Activated CD8-positive, alpha-beta memory T cell treated with anti-CD3 and anti-CD28 coated beads, Interleukin-2, amount 50 U/mL, for 48 hours (primary cell): Measurements from ENCODE around the gene HOXC4.

Experiments used
- DNase-seq: peaks from one replicate; pipeline ENCODE4 v3.0.0-alpha.2; 2020

The HOXC4 gene

DNA sequence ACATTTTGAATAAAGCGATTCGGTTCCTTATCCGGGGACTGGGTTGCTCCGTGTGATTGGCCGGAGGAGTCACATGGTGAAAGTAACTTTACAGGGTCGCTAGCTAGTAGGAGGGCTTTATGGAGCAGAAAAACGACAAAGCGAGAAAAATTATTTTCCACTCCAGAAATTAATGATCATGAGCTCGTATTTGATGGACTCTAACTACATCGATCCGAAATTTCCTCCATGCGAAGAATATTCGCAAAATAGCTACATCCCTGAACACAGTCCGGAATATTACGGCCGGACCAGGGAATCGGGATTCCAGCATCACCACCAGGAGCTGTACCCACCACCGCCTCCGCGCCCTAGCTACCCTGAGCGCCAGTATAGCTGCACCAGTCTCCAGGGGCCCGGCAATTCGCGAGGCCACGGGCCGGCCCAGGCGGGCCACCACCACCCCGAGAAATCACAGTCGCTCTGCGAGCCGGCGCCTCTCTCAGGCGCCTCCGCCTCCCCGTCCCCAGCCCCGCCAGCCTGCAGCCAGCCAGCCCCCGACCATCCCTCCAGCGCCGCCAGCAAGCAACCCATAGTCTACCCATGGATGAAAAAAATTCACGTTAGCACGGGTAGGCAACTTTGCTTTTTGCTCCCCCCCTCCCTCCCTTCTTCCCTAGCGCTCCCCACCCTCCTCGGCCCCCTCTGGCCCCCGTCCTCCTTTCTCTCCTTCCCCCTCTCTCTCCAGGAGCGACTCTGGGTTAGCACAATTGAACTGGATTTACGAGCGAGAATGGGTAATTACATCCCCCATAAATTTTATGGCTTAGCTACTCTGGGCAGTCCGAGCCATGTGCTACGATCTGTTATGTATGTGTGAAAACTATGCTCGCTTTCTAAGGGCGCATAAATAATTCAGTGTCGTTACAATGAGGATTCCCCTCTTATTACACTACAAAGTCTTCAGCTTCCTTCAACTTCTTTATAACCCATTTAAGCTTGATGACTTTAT, at the start of gene HOXC4:
Gene HOXC4 (plus strand): TSS at position 85 of the 991 bp plus-strand sequence. CDS start 88 bp downstream, at position 173.
- no peak for DNase-seq

DNA sequence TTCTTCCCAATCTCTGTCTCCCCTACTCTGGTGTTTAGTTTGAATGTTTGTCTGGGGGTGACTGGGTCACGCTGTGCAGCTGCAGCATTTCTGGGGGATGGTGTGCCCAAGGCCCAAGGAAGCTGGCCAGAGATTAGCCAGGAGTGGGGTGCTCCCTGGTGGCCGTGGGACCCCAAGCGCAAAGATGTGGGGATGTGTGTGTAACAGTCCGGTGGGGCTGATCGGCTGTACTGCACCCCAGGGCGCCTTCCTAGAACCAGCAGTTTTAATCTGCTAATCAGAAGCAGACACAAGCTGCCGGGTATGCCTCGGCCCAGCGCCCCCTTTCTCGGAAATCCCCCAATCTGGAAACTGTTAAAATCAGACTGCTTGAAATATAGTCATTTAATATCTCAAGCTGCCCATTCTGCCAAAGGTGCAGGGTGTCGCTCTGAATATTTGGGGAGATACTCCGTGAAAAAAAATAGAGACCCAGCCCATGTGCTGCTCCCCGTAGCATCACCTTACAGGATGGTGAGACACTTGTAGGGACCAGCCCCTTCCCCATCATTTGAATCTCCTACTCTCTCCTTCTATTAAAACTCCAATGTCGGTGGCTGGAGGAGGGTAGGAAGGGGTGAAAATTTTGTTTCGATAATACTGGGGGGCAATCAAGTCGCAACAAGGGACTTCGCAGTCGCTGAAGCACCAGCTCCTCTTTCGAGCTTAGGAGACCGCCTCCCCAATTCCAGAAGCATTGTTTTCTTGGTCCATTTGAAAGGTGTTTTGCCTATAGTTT, 49.4 kb upstream of the HOXC4 start:
- no peak for DNase-seq

DNA sequence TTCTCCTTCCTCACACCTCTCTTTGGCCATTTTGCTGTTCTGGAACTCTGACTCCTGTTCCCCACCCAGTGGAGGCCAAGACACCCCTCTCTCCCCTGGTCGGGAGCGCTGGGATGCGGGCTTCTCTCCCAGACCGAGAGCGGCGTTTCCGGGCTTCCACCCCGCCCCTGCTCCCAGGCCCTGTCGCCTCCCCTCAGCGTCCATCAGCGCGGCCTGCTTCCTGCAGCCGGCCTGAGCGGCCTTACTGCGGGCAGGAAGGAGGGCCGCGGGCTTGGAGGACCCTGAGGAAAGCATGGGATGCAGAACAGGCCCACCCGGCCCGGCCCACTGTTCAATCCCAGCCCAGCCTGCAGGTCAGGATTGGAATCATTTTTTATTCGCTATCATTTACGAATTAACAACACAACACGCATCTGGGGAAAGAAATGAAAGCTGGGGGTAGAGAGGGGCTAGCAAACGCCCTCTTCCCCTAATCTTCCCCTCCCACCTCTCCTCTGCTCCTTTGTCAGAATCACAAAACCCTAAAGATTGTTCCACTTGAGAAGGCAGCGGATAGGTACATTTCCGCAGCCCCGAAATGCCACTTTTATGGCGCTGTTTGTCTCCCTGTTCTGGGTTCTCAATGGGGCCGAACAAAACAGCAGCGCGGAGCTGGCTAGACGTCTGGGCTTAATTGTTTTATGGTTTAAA, 48.6 kb upstream of the HOXC4 start:
- no peak for DNase-seq

DNA sequence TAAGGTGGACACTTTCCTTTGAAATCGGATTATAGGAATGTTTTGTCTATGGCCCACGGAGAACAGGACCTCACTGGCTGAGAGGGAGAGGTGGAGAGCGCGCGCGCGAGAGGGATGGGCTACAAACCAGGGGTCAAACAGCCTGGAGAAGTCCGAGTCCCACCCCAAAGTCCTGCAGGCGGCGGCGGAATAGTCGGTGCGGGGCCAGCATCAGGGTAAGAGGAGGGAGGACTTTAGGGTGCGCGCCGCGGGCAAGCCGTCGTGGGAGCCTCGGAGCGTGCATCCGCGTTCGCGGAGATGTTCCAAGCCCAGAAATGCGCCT, 48.1 kb upstream of the HOXC4 start:
- no peak for DNase-seq

DNA sequence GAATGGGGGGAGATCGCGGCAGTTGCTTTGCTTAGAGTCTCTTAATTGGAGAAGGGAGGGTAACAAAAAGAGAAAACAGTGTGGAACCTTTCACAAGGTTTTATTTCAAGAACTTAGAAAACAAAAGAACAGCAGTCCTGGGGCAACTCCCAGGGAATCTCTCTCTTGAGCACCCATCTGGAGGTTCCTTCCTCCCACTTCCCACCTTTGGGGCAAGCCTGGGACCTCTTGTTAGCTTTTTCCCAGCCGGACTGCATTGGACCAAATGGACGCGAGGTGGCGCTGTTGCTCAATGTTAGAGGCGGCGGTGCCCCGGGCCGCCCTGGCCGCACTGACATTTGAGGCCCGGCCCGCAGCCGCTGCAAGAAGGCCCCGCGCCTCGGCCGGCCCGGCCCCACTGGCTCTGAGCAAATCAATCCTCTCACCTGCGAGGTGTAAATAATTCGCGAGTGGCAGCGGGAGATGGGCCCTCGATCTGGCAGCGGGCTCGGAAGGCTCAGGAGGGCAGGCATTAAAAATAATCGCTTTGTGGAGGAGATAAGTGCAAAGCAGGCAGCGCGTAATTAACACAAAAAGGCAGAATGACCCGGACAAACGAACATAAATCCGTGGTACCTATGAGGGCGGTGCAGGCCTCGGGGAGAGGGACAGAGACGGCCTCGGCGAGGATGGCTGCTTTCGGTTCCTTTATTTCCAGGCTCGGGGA, 47.6 kb upstream of the HOXC4 start:
- peak; percentile 97 for DNase-seq

DNA sequence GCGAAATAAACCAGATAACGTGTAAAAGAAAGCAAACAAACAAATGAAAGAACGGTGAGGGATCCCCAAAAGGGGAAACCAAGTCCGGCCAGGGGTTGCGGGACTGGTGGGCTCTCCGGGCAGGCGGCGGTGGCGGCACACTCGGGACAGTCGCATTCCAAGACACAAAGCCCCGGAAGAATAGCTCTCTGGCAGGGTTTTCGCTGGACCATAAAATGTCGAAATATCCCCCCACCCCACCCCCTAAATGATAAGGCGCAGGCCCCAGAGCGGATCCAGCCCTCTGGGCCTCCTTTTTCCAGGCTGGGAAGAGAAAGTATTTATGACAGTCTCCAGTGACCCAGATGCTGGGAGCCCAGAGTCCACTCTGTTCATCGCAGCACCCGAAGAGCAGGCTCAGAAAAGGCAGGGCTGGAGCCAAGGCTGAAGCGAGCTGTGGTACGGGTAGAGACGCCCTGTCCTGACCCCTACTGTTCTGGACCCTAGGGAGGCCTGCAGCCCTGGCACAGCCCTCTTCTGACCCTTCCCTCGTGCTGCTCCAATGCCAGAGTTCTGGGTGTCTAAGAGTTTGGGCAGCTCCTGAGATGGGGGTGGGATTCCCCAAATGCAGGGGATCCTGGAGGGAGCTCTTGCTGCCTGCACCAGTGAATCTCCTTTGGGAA, 46.9 kb upstream of the HOXC4 start:
- DNase-seq, result no peak

DNA sequence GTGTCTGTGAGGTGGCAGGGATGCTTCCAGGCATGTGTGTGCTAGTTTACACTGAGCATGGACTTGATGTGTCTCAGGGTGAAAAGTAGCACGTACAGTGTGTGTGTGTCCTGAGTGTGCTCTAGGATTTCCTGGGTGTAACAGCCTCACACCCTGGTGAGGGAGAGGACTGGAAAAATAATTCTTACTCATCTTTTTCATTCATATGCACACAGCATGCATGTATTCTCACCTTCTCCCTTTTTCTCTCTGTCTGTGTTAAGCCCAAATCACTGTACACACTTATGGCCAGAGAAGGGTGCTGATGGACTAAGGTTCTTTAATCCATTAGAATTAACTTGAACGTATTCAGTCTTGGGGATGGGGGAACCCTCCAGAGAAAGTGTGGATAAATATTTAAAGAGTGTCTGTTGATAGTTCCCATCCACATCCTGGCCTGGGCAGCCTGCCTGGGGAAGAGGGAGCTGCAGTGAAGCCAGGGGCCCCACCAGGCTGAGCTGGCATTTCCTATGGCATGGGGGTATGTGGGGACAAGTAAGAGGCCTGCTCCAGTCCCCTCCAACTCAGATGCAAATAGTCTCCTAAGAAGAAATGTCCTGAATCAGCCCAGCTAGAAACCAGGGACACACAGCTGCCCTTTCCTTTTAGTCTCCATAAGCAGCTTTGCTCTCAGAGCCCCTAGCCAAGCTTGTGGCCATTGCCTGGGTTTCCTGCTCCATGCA, 45.9 kb upstream of the HOXC4 start:
- DNase-seq, result no peak

DNA sequence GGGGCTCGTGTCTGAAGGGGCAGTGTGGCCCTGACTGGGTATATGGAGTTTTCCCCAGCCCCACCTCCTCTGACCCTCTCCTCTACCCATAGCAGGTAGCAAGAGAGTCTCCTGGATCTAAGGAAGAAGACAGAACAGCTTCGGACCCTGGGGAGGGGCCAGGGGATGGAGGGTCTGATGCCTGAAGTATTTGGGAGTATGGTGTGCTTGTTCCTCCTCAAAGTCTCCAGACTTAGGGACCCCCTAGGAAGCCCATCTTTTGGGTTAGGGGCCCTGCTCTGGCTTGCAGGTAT, 45.4 kb upstream of the HOXC4 start:
- no peak for DNase-seq

DNA sequence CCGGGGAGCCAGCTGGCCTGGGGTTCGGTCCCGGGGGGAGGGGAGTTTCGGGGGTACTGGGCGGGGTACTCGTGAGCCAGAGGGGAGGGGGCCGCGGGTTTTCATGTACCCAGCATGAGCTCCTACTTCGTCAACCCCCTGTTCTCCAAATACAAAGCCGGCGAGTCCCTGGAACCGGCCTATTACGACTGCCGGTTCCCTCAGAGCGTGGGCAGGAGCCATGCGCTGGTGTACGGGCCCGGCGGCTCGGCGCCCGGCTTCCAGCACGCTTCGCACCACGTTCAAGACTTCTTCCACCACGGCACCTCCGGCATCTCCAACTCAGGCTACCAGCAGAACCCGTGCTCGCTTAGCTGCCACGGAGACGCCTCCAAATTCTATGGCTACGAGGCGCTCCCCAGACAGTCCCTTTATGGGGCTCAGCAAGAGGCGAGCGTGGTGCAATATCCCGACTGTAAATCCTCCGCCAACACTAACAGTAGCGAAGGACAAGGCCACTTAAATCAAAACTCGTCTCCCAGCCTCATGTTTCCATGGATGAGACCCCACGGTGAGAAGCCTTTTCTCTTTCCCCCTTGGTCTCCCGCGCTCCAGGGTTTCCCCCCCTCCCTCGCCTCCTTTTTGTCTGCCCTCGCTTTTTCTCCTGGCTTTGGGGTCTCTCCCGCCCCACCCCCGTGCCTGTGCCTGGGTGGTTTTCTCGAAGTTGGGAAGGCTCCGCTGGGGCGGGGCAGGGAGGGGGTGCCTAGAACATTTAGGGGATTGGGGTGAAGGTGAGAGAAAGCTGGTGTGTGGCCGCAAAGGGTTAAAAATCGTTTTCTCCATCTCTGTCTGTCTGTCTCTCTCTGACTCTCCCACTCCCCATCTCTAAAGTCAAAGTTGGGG, 44.2 kb upstream of the HOXC4 start:
- DNase-seq, result no peak

DNA sequence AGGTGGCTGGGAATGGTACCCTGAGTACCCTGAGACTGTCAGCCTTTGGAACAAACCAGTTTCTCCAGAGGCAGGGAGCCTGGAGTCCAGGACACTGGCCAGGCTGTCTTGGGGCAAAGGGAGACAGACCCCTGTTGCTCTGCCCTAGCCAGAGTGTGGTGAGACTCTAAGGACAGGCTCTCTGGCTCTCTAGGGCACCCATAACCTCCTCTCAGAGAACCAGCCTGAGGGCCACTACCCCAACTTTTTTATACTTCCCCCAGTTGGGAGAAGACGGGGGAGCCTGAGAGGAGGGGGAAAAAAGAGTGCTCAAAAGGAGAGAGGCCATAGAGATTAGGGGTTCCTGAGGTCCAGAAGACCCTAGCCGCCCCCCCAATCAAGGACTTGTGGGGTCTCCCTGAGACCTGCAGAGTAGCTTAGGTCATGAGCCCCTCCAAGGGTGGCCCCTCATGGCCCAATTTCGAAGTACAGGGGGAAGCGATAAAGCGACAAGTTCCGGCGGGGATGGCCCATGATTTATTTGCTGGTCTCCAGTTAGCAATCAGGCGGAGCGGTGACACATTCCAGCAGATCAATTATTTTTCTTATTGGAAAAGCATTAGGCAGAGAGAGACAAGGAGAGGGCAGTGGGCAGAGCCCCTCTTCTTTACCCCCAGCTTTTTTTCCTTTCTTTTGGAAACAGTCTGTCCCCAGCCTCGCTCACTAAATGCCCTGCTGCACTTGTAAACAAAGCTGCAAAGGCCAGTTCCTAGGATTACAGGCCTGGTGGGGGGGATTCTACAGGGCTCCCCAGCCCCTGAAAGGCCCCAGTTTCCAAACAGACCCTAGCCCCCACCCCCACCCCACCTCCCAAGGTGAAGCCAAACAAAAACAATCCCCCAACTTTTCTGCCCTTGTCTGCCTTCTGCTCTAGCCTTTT, 43.3 kb upstream of the HOXC4 start:
- no peak for DNase-seq

DNA sequence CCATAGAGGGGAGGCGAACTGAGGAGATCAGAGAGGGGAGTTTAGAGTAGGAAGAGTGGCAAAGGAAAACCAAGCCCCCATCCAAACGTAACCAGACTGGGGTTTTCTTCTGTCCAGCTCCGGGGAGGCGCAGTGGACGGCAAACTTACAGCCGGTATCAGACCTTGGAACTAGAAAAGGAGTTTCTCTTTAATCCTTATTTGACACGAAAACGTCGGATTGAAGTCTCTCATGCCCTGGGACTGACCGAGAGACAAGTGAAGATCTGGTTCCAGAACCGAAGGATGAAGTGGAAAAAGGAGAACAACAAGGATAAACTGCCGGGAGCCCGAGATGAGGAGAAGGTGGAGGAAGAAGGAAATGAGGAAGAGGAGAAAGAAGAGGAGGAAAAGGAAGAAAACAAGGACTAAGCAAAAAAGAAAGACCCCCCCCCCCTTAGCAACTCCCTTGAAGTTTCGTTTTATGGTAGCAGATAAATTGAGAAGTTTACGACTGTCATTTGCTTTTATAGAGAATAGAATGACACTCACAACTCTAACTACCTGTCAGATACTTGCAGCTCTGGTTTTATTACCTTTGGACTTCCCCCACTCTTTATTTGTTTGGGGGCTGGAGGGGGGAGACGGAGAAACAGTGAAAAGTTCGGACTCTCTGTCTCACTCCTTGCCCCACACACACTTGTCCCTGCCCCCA, 42.5 kb upstream of the HOXC4 start:
- DNase-seq, result no peak

DNA sequence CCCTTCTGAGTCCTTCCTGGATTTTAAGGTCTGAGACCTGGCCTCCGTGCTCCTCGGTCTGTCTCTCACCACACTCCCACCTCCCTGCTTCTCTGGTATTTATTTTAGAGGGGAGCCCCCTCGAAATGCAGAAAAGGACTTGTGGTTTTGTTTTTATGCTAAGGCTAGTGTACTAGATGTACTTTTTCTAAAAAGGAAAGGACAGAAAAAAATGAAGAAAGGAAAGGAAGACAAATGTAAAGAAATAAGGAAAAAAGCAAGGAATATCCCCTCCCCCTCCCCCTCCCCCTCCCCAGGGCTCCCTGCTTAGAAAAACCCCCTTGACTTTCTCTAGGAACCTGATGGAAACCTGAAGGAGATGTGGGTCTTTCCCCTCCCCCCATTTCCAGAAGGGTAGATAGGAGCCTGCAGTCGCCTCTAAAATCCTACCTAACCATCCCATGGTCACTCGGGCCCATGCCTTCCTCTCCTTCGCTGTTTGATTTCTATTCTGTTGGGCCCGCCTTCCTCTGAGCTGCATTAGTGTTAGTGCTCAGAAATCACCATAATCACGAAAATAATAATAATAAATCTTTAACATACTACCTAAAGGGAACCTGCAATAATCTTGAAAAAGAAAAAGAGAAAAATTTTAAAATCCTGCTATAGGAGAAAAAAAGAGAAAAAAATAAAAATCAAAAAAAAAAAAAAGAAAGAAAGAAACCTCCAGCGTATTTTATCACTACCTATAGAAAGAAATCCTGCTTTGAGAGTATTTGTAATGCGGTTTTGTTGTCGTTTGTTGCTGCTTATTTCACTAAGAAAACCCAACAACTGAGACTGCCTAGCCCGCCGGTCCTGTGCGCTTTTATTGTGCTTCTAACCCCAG, 41.7 kb upstream of the HOXC4 start:
- no peak for DNase-seq

DNA sequence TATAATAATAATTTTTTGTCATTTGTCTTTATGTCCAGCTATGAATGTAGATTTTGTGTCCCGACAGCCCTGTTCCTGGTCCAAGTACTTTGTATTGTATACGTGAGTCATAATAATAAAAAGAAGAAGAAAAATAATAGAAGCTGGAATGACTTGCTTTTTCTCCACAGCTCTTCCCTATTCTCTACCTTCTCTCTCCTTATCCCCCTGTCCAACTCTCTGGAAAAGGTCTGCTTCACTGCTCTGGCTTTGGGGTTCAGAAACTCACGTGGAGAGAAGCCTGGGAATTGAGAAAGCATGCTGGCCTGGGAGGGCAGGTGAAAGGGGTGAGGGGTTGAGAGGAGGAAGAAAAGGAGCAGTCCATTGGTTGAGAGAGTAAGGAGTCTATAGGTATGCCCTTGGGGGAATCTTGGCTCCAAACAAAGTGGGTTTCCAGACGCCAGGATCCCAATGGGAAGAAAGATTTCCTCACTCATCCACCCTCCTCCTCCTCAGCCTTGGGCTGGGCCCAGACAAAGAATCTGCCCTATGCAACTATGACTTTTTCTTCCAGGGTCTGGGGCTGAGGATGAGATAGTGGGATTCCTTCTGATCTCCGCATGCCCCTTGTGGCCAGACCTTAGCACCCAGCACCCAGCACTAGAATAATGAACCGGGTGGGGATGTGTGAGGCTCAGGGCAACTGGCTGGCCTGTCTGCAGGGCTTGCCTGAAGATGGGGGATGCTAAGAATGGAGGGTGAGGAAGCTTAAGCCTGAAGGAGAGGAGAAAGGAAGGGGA, 40.8 kb upstream of the HOXC4 start:
- DNase-seq, result no peak

DNA sequence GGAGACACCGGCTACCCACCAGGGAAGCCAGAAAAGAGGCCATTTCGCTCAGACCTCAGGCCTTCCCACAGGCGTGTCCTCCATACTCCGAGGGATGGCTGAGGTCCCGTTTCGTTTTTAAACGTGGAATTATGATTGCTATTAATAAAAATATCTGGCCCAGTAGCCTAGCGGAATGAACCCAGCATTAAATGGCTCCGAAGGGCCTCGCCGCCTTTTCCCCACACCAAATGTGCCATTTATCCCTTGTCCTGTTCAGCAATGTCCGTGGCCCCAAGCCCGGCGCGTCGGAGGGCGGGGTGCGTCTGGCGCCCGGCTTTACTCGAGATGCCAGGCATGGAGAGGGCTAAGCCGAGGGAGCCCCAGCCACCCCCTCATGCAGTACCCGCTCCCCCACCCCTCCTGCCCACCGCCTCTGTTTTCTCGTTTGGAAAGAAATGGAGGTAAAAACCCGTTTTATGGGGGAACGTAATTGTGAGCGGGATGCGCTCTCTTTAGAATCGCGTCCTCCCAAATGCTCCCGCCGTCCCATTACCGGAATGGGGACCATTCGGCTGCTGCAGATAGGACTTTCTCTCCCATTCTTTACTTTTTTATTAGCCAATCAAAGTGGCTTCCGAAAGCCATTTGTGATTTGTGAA, 39.1 kb upstream of the HOXC4 start:
- no peak for DNase-seq

DNA sequence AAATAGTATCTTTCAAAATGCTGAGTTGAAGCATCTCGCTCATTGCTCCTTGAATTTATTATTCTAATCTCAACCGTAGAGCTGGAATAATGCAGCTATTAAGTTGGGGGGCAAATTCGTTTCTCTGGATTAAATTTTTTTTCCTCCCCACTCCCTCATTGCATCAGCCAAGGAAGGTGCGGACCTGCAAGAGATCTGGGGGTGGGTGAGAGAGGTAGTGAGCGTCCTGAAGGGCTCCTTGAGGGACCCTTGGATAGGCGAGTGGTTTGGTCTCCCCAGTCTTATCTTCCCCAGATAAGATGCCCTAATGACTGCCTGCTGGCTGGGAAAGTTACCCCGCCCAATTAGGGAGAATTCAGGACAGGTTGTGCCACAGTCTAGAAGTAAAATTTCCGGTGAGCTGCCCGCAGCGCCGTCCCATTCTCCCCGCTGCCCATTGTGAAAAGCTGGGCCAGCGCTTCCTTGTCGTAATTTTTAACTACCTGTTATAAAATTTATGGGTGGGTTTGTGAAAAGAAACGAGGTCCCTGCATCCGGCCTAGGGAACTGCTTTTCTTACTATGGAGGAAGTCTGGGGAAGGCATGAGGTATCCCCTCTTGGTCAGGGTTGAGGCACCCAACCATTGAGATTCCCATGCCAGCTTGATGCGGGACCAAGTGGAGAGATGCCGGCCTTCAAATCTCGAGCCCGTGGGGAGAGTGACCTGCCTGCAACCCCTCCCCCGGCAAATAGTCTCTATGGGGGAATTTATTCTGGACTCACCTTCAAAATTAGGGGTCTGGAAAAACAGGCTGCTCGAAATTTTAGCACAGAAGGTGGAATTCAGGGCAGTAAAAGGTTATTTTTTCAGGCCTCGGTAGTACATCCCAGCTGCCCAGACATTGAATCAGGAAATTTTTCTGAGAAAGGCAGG, 38.4 kb upstream of the HOXC4 start:
- no peak for DNase-seq
